Mammary epithelial cell (primary cell): ENCODE measurements around the gene NPBWR2.

Experiments used
- EZH2 ChIP-seq: IDR thresholded peaks from 2 replicates; pipeline ENCODE4 v1.6.1; 2012; ENCODE audit warnings: low read length, inconsistent platforms, borderline replicate concordance
- TF ChIP-seq, protein P1 (sequence below), 2 donors: IDR thresholded peaks in 1 of 2; conservative IDR thresholded peaks in 1 of 2; 2 replicates each; pipeline ENCODE4 v1.5.1; 2011 to 2012; ENCODE audit warnings: inconsistent platforms in 2 of 2, low read length in 2 of 2, mild to moderate bottlenecking in 2 of 2, control low read depth in 1 of 2, low read depth in 1 of 2; ENCODE audit not compliant: insufficient read depth in 1 of 2; ENCODE audit errors: extremely low read depth in 1 of 2

GRCh38 chr20:64067733-64068307, 39.5 kb downstream of the NPBWR2 start:
- TF ChIP-seq, protein P1, sequence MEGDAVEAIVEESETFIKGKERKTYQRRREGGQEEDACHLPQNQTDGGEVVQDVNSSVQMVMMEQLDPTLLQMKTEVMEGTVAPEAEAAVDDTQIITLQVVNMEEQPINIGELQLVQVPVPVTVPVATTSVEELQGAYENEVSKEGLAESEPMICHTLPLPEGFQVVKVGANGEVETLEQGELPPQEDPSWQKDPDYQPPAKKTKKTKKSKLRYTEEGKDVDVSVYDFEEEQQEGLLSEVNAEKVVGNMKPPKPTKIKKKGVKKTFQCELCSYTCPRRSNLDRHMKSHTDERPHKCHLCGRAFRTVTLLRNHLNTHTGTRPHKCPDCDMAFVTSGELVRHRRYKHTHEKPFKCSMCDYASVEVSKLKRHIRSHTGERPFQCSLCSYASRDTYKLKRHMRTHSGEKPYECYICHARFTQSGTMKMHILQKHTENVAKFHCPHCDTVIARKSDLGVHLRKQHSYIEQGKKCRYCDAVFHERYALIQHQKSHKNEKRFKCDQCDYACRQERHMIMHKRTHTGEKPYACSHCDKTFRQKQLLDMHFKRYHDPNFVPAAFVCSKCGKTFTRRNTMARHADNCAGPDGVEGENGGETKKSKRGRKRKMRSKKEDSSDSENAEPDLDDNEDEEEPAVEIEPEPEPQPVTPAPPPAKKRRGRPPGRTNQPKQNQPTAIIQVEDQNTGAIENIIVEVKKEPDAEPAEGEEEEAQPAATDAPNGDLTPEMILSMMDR (conservative IDR thresholded peaks at IDR 0.05 in 1 of 2, IDR thresholded peaks at IDR 0.05 in 1 of 2; ENCODE audit: extremely low read depth in 1 of 2, insufficient read depth in 1 of 2, low read depth in 1 of 2, low read length in 2 of 2): no peak
- no peak for TF ChIP-seq EZH2
